COLO668 (cell line): ENCODE results near the gene PCNX2.
"Not testable (repeated sequence)": the region's sequence is repeated elsewhere in the genome, so short reads cannot be mapped to it uniquely, and the experiment has no call there.

Experiments
- DNase-seq: peaks from one replicate; lab custom pipeline; 2025; ENCODE audit not compliant: unreplicated experiment; lab: John Stamatoyannopoulos, UW

Gene PCNX2

GRCh38 chr1:233112186-233113008 is 183.1 kb downstream of the PCNX2 start:
- no peak for DNase-seq

GRCh38 chr1:233111731-233112130 is 183.8 kb downstream of the PCNX2 start:
- DNase-seq, result no peak

- DNase-seq, result no peak
These were observed 186.4 kb downstream of the PCNX2 start for GRCh38 chr1:233109096-233109495.

GRCh38 chr1:233107716-233108130 is 187.8 kb downstream of the PCNX2 start:
- not testable (repeated sequence) for DNase-seq

- no peak for DNase-seq
These were observed 188.3 kb downstream of the PCNX2 start for GRCh38 chr1:233107130-233107660.

GRCh38 chr1:233105225-233105624 is 190.3 kb downstream of the PCNX2 start:
- no peak for DNase-seq

- DNase-seq, result no peak
These were observed 193.2 kb downstream of the PCNX2 start for GRCh38 chr1:233102341-233102740.

- no peak for DNase-seq
These were observed 197.5 kb downstream of the PCNX2 start for GRCh38 chr1:233097959-233098580.

- DNase-seq, result no peak
These were observed 198.0 kb downstream of the PCNX2 start for GRCh38 chr1:233097546-233097945.

GRCh38 chr1:233094691-233095090 is 200.8 kb downstream of the PCNX2 start:
- no peak for DNase-seq

GRCh38 chr1:233094269-233094668 is 201.3 kb downstream of the PCNX2 start:
- DNase-seq, result no peak

GRCh38 chr1:233090746-233091494 is 204.6 kb downstream of the PCNX2 start:
- no peak for DNase-seq

- no peak for DNase-seq
These were observed 206.3 kb downstream of the PCNX2 start for GRCh38 chr1:233089251-233089650.

- DNase-seq, result no peak
These were observed 206.9 kb downstream of the PCNX2 start for GRCh38 chr1:233088613-233089012.

GRCh38 chr1:233086961-233087881 is 208.3 kb downstream of the PCNX2 start:
- DNase-seq, result no peak

GRCh38 chr1:233085566-233085965 is 210.0 kb downstream of the PCNX2 start:
- DNase-seq, result no peak

GRCh38 chr1:233082778-233083550 is 212.6 kb downstream of the PCNX2 start:
- DNase-seq, result no peak

- DNase-seq, result peak; percentile 13
These were observed 213.8 kb downstream of the PCNX2 start for GRCh38 chr1:233081735-233082134.

GRCh38 chr1:233080827-233081226 is 214.7 kb downstream of the PCNX2 start:
- DNase-seq, result not testable (repeated sequence)

GRCh38 chr1:233080286-233080685 is 215.2 kb downstream of the PCNX2 start:
- DNase-seq, result no peak
